GM19023 (cell line): Measurements from ENCODE around the gene SIGLEC11.
"Not testable (repeated sequence)": the region's sequence is repeated elsewhere in the genome, so short reads cannot be mapped to it uniquely, and the experiment has no call there.

Source experiments
- ATAC-seq: cut with Tn5 transposase; IDR thresholded peaks from one replicate; pipeline ENCODE4 v1.9.1; 2021; ENCODE audit warnings: mild to moderate bottlenecking, moderate library complexity; ENCODE audit not compliant: unreplicated experiment

The SIGLEC11 gene, protein sequence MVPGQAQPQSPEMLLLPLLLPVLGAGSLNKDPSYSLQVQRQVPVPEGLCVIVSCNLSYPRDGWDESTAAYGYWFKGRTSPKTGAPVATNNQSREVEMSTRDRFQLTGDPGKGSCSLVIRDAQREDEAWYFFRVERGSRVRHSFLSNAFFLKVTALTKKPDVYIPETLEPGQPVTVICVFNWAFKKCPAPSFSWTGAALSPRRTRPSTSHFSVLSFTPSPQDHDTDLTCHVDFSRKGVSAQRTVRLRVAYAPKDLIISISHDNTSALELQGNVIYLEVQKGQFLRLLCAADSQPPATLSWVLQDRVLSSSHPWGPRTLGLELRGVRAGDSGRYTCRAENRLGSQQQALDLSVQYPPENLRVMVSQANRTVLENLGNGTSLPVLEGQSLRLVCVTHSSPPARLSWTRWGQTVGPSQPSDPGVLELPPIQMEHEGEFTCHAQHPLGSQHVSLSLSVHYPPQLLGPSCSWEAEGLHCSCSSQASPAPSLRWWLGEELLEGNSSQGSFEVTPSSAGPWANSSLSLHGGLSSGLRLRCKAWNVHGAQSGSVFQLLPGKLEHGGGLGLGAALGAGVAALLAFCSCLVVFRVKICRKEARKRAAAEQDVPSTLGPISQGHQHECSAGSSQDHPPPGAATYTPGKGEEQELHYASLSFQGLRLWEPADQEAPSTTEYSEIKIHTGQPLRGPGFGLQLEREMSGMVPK

DNA sequence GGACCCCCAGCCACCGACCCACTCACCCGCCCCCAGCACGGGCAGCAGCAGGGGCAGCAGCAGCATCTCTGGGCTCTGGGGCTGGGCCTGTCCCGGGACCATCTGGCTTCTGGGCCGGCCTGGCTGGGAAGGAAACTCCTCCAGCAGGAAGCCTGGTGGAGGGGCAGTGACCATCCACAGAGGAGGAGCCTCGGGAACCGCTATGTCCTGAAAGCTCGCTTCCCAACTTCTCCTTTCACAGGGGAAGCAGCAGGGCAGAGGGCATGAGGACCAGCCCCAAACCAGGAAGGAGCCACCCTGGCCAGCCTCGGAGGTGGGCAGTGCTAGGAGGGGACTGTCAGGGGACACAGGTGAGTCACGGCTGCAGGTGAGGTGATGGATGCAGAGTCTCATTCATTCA, at the start of gene SIGLEC11:
SIGLEC11 (minus strand) TSS at position 193 of the 400 bp plus-strand sequence; CDS start at position 102, 91 bp downstream.
- ATAC-seq: not testable (repeated sequence)

DNA sequence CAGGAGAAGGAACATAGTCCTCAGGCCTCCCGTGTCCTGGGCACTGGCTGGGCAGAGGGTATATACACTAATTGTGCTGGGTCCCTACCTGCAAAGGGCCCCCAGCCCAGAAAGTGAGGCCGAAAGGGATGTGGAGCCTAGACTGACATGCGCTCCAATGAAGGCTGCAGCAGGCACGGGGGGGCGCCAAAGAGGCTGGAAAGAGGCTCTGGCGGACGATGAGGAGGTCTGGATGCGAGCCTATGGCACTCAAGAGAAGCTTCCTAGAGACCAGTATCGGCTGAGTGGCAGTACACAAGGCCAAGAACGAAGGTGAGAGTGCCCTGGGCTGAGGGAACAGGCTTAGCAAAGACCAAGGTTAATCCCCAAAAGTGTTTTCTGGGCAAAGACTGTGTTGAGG, 47.6 kb upstream of the SIGLEC11 start:
- ATAC-seq: no peak

DNA sequence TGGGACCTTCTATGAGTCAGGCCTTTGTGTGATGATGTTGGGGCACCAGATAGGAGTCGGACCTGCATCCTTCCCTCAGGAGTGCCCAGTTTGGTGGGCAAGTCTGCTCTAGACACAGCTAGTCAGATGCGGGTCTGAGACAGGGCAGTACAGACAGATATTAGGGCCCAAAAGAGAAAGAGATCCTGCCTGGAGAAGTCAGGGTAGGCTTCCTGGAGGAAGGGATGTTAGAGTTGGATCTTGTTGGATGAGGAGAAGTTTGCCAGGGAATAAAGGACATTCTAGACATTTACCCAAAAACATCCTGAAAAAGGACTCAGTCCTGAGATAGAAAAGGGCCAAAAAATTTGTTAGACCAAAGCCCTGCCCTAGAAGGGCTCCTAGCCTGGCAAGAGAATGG, 47.0 kb upstream of the SIGLEC11 start:
- no peak for ATAC-seq

DNA sequence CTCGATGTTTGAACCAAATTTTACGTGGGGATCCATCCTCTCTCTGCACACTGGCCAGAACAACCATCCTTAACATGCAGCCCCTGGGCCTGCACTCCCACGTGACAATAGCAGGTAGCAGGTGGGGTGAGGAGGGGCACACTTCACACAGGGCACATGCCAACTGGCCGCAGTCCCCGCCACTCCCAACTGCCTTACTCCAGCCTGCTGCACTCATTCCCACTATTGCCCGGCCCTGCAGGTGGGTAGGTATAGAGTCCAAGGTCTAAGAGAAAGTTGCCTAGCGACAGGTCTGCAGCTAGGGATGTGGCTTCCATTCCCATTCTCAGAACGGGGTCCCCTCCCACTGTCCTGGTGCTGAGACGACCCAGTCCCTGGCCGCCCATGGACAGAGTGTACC, 46.2 kb upstream of the SIGLEC11 start:
- no peak for ATAC-seq

DNA sequence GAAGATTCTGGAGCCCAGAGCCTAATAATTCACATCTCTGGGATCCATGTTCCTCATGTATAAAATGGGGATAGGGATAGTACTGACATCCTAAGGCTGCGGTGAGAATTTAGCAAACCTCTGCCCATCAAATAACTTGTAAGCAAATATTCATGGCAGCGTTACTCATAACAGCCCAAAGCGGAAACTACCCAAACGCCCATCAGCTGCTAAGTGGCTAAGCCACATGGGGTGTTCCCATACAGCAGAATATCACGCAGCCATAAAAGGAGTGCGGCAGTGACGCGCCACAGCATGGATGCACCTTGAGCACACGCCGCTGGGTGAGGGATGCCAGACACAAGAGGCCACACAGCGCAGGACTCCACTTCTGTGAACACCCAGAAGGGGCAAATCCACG, 44.5 kb upstream of the SIGLEC11 start:
- no peak for ATAC-seq

DNA sequence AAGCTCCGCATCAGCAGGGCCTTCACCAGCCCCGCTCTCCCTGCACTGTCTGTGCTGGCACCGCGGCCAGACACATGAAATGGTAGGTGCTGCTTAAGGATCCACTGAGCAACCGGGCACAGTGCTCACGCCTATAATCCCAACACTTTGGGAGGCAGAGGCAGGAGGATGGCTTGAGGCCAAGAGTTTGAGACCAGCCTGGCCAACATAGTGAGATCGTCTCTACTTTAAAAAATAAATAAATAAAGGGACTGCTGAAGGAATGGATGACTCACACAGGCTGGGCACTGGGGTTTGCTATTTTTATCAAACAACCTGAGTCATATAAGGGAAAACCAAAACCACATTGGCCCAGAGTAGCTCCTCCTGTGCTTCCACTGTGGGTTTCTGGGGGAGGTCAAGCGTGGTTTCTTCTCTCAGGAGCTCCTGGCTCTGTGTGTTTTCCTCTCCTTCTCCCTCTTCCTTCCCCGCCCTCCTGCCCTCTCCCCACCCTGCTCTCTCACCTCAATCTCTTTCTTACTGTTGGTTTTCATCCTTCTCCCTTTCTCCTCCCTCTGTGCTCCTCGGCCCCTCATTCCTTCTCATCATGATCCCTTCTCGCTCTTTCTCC, 42.9 kb upstream of the SIGLEC11 start:
- ATAC-seq: no peak

DNA sequence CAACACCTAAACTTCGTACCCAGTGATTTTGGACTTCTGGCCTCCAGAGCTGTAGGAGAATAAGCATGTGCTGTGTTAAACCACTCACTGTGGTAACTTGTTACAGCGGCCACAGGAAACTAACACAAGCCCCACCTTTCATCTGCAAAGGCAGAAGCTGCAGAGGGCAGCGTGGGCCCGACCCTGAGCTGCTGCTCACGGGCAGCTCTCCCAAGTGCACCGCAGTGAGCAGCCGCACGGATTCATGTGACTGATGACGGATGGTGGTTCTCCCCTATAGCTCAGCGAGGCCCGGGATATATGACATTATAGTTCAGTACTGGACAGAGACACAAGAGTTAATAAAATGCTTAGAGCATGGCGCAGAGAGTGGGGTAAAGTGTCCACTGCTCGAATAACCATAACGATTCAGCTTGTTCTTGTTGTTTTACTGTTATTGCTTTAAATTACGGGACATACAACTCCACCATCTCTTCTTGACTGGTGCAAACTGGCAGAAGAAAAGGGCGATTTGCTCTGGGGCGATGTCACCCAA, 42.3 kb upstream of the SIGLEC11 start:
- ATAC-seq: no peak

DNA sequence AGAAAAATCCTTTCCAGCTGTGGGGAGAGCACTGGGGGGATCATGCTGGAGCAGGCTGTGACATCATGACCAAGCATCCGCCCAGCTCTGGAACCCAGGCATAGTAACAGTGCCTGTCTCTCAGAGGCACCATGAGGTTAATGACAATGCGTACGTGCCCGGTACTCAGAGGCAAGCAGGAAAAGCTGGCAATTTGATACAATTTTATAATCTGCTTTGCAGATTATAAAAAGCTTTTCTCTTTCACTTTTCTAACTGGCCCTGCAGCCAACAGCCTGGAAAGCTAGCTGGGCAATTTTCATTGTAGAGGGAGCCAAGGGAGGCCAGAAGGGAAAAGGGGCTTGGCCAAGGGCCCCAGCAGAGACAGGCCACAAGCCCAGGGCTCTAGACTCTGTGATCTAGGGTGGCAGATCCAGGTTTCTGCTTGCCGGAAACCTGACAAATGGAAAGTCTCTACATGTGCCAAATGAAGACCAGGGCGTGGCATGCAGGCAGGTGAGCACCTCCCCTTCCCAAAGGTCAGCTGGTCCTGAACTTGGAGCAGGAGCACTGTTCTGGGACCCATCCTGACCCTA, 41.5 kb upstream of the SIGLEC11 start:
- ATAC-seq: no peak

DNA sequence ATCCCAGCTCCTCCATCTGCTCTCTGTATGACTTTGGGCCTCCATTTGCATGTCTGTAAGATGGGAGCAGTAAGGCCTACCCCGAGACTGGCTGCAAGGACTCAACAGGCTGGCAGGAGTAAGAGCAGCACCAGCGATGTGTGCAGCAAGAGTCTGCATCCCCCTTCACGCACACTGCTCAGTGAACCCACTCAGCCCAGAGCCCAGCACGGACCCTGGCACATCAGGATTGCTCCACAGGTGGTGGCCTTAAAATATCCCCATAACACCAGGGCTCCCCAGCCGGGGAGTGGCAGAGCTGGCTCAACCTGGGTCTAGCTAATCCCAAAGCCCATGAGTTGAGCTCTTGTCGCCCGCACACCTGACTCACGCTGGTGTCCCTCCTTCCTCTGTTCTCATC, 40.8 kb upstream of the SIGLEC11 start:
- ATAC-seq: no peak

DNA sequence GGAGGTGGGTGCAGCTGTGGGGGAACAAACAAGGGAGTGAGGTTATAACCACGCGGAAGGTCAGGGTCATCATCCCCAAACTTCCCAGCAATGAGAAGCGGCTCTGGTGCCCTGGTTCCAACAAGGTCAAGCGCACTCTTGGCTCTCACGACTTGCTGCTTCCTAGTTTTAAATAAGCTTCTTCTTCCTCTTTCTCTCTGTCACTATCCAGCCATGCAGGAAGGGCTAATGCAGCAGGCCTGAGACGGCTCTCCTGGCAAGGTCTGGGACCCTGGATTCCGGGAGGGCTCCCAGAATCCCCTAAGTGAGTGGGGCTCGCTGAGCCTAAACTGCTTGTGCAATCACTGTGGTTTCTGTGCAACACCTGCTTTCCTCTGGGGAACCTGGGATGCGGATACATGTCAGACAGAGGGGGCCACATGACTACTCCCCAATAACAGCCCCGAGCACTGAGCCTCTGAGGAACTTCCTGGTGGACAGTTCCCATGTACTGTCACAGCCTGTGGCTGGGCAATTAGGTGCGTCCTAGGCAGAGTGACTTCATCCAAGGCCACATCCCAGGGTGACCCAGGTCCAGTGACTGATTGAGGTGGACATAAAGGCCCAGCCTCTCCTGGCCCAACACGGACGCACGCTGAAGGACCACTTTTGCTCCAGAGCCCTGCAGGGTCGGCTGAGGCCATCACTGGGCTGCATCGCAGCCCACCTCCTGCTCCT, 40.0 kb upstream of the SIGLEC11 start:
- ATAC-seq: no peak

DNA sequence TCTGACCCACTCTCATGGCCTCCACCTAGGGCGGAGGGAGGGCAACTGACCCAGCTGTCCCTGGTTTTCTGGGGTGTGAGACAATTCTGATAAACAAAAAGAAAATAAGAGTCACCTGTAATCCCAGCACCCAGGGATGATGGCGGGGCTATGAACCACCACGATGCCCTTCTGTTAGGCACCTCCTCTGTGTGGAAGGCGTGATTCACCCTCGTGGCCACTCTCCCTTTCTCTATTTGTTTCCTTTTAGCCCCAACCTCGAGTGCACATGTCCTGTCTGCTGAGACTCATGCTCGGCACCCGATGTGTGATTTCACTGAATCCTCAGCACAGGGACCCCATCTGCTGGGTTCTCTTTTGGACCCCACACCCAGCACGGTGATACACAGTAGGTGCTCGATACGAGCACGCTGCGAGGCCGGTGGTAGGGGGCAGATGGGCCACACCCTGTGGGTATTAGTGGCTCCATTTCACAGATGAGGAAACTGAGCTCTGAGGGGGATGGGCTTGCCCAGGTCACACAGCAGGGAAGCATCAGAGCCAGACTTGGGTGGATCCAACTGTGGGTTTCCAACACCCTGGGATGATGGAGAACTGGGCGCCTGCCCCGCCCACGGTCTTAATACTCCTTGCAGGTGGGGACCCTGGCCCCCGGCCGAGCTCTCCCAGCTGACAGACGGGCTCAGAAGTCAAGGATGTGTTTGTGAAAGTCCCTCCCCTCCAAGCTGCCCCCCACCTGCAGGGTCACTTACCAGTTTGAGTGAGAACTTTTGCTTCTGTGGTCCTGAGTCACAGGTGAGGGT, 39.3 kb upstream of the SIGLEC11 start:
- no peak for ATAC-seq

DNA sequence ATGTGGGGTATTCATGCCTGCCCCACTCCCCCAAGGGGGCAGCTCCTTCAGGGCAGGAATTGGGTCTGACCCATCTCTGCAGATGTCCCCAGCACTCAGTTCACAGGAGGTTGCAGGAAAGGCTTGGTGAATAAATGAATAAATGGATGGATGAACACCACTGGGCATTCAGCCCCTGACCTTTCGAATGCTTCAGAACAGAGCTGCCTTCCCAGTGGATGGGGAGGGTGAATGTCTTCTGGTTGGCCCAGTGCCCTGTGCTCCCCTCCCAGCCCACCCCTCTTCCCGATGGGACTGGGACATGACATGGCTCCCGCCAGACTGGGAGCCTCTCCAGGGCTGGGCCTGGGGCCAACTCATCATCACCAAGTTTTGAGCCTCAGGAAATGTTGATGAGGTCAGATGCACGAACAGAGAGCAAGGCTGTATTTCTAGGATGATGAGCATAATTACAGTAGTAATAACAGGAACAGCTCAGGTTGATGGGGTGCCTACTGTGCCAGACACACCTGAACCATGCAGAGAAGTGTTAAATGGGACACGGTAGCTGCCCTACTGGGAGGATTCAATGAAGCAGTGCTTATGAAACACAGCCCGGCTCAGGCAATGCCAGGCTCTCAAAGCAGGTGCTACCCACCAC, 38.5 kb upstream of the SIGLEC11 start:
- ATAC-seq: no peak

DNA sequence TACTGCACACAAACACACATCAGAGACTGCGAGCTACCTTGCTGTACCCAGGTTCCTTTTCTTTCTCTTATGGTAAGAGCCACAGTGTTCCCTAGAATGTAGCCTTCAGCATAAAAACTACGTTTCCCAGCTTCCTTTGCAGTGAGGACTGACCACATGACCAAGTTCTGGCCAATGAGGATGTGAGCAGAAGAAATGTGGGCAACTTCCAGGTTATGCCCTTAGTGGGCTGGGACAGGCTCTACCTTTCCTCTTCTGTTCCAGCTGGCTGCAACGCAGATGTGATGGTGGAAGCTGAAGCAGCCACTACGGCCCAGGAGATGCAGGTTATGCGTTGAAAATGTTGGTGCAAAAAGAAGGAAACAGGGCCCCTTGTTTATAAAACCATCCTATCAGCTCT, 36.7 kb upstream of the SIGLEC11 start:
- no peak for ATAC-seq

DNA sequence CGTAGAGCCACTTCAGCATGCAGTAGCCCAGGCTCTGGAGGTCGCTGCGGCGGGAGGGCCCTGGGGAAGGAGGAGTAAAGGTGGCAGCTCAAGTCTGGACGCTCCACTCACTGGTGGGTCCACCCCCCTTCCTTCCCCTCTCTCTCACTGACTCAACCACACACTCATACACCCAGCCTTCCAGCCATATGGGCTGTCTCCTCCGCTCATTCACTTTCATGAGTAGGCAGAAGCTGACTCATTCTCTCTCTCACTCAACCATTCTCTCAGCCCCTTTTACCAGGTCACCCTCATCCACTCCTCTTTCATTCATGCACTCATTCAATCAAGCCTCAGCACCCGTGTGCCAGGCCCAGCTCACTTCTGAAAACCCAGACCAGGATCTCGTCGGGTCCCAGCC, 27.5 kb upstream of the SIGLEC11 start:
- no peak for ATAC-seq

DNA sequence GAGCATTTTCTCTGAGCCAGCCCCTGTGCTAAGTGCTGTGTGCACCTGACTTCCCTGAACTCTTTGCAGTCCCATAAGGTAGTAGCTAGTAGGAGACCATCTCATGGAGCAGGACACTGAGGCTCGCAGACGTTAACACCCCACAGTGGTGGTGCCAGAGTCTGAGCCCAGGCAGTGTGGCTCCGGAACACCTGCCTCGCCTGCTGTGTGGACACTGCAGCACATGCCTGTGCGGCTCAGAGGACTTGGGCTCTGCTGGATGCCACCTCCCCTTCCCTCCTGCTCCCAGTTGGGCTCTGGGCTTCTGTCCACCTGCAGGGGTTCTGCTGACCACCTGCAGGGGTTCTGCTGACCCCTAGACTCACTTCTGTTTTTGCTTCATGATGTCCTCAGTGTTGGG, 27.0 kb upstream of the SIGLEC11 start:
- no peak for ATAC-seq

DNA sequence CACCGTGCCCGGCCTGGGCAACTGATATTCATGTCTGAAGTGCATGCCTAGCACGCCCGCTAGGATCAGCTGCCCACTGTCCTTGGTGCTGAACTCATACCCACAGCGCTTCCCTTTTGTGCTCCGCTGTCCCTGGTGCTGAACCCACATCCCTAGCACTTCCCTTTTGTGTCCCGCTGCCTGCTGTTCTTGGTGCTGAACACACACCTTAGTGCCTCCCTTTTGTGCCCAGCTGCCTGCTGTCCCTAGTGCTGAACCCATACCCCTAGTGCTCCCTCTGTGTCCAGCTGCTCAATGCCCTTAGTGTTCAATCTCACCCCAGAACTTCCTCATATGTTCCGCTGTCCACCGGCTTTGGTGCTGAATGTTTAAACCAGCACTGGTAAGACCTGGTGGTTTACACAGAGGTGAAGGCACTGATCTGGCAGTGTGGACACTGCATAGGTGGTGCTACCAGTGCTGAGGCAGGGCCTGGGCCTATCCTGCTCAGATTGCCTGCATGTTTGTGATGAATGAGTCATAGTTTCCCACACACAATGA, 26.3 kb upstream of the SIGLEC11 start:
- ATAC-seq: no peak

DNA sequence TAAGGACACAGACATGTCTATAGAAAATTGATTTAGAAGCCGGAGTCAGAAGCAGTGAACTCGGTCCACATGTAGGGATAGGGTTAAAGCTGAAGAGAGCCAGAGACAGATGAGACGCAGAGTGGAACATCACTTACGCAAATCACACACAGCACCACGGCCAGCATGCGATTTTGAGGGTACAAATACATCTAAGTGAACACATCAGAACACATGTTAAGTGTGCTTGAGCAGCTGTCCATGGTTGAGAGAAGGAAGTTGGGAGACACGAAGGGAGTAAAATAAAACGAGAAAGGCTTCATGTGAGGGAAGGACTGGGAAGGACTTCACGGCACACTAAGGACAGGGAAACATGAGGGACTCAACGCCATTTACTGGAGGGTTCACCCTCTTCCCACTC, 25.4 kb upstream of the SIGLEC11 start:
- no peak for ATAC-seq

DNA sequence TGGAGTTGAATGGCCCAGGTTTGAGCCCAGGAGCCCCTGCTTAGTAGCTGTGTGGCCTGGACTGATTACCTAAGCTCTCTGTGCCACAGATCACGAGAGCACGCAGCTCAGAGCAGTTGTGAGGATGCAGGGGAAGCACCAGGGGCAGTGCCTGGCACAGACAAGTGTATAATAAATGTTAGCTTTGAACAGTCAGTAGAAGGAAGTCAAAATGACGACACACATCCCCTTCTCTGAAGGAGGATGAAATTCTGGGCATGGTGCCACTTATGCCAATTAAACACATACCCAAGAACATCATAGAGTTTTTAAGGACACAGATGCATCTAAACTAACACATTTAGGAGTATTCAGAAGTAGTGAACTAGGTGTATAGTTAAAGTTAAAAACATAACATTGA, 24.9 kb upstream of the SIGLEC11 start:
- ATAC-seq: no peak

DNA sequence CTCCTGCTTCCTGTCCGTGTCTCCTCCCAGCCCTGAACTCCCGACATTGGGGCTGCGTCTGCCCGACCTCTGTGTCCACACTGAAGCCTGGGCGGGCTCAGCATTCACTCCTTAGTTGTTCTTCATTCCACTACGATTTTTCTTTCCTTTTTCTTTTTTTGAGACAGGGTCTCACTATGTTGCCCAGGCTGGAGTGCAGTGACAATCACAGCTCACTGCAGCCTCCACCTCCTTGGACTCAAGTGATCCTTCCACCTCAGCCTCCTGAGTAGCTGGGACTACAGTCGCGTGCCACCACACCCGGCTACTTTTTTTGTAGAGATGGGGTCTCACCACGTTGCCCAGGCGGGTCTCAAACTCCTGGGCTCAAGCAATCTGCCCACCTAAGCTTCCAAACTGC, 23.5 kb upstream of the SIGLEC11 start:
- no peak for ATAC-seq
